ENCODE data around the gene MSI2.
"Not testable (repeated sequence)": the region's sequence is repeated elsewhere in the genome, so short reads cannot be mapped to it uniquely, and the experiment has no call there.

Gene MSI2

GRCh38 chr17:57606111-57606875, 350.0 kb downstream of the MSI2 start:
- no peak for DNase-seq (ENCODE audit: low read depth in 1 of 2, low spot score in 1 of 2)

- no peak for DNase-seq (ENCODE audit: low read depth in 1 of 2, low spot score in 1 of 2)
These were observed 351.3 kb downstream of the MSI2 start for GRCh38 chr17:57607553-57608120.

GRCh38 chr17:57608369-57609124, 352.2 kb downstream of the MSI2 start:
- DNase-seq (ENCODE audit: low read depth in 1 of 2, low spot score in 1 of 2): no peak

DNA sequence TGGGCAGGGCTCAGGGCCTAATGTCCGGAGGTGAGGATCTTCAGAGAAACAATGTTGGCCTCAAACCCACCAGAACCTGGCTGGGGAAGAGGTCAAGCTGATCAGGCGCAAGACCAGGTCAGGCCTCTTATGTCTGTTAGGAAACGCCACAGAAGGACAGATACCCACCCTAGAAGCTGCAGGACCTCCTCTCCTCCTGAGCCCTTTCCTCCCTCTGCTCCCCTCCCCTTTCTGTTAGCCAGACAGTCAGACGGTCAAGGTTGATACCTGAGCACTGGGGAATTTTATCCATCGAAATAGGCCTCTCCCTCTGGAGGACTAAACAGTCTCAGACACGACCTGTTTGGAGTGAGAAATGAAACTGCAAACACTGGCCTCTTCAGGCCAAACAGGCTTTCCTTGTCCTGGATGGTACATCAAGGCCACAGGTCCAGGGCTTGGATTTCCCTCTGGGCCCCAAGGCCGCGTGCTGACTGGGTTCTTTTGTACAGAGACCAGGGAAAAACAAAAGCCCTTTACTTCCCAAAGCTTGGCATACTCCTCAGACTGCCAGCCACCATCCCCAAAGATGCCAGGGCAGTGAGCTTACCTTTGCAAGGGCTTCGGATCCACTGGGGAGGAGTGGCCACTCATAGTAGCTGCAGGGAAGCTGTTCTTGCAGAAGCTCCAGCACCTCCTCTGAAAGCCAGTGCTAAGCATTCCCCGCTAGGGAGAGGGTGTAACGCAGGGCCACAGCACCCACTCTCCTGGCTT, 353.0 kb downstream of the MSI2 start:
- no peak for DNase-seq (ENCODE audit: low read depth in 1 of 2, low spot score in 1 of 2)

DNA sequence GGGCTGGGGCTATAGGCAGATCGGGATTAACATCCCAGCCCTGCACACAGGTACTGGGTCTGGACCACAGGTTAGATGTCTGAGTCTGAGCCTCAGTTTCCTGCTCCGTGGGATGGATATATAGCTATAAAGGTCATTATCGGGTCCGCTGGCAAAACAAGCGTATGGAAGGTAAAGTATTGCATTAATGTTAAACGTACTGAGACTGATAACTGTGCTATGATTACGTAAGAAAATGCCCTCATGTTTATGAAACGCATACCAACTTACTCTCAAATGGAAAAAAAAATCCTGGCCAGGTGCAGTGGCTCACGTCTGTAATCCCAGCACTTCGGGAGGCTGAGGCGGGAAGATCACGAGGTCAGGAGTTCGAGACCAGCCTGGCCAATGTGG, 353.6 kb downstream of the MSI2 start:
- no peak for DNase-seq (ENCODE audit: low read depth in 1 of 2, low spot score in 1 of 2)

- DNase-seq (ENCODE audit: low read depth in 1 of 2, low spot score in 1 of 2): no peak
These were observed 356.1 kb downstream of the MSI2 start for GRCh38 chr17:57612202-57613071.

GRCh38 chr17:57614742-57615141, 358.4 kb downstream of the MSI2 start:
- no peak for DNase-seq (ENCODE audit: low read depth in 1 of 2, low spot score in 1 of 2)

GRCh38 chr17:57615836-57616757, 359.8 kb downstream of the MSI2 start:
- DNase-seq (ENCODE audit: low read depth in 1 of 2, low spot score in 1 of 2): no peak

- no peak for DNase-seq (ENCODE audit: low read depth in 1 of 2, low spot score in 1 of 2)
These were observed 360.9 kb downstream of the MSI2 start for GRCh38 chr17:57617218-57617617.

DNA sequence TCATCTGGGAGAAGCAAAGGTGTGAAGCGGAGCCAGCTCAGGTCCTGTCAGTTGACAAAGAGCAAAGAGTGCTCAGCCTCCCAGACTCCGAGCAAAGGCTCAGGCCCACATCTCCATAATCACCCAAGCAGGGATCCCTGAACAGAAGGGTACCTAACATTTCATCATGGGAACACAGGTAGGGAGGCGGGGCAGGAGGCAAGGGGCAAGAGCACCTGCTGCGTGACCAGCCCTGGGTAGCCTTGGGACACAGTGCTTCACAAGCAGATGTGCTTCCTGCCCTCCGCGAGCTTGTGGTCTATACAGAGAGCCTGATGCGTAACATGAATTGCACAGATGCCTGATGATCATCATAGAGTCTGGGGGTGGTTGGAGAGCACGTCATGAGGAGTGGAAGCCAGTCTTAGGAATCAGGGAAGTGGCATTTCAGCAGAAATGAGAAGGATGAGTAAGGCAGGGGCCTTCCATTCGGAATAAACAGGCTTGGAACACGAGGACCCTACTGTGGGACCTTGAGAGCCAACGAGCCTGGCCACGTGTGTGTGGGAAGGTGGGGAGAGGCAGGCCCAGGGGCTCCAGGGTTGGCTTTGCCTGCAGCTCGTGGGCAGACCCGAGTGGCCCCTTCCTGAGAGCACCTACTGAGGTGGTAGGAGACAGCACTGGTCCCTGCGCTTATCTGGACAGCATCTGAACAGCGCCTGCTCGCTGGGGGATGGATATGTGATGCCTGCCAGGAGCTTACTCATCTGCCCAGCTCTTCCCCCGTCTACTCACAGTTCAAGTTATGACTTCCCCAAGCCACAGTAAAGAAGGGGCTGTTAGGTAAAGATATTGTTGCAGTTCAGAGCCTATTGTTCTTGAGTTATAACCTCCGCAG, 363.0 kb downstream of the MSI2 start:
- no peak for DNase-seq (ENCODE audit: low read depth in 1 of 2, low spot score in 1 of 2)

DNA sequence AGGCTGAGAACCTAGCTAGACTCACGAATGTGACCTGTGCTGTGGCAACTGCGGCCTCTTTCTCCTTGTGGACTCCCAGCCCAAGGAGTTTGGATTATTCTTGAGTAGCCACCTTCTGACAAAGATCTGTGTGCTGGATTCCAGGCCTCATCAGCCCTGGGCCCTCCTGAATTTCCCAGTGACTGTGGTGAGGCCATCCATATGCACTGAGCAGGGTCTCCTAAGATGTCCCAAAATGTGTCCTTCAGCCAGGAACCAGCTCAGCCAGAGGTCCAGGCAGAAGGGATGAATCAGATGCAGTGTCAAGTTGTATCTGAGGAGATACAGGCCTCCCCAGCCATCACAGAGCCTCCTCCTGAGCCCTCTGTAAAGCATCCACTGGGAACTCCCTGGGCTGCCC, 364.3 kb downstream of the MSI2 start:
- no peak for DNase-seq (ENCODE audit: low read depth in 1 of 2, low spot score in 1 of 2)

GRCh38 chr17:57621791-57622190, 365.5 kb downstream of the MSI2 start:
- DNase-seq (ENCODE audit: low read depth in 1 of 2, low spot score in 1 of 2): not testable (repeated sequence)

DNA sequence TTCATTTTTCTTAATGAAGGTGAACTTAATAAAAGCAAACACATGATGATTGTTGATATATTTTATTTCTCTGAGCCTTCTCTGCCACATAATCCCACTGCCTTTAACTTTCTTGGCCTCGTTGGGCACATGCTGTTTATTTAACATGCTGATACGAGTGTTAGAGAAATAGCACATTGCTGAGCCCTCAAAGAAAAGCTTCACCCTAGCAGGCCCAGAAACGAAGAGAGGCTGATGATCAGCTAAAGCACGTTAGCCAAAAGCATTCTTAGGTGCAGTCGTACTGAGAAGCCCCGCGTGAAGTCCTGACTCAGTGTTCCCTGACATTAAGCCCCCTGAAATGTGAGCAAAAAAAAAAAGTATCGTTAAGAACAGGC, 366.0 kb downstream of the MSI2 start:
- no peak for DNase-seq (ENCODE audit: low read depth in 1 of 2, low spot score in 1 of 2)

DNA sequence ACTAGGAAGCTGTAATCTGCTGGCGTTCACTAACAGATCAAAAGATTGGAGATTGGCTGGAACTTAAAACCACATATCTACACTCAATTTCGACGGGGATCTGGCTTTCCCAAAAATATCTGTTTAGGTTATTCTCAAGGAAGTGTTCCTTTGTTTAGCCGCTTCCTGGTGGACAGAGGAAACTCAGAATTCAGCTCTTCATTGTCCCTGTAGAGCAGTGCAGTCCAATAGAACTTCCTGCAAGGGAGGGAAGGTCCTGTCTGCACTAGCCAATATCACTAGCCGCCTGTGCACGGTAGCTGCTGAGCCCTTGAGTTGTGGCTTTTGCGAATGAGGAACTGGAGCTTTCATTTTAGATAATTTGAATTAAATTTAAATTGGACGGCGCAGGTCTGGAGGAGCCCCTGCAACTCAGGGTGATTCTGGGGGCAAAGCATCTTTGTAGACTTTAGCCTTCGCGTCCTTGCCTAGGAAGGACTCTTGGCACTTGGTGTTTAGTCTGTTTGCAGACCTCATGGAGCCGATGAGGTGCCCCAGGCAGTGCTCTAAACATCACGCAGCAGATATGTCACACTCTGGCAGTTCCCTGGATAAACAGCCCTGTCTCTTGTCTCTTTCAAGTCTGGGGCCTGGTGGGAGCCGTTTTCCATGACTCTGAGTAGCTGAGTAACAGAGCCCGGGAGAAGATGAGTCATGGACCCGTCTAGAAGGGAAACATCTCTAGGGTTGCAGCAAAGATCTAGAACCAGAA, 366.5 kb downstream of the MSI2 start:
- DNase-seq (ENCODE audit: low read depth in 1 of 2, low spot score in 1 of 2): no peak

DNA sequence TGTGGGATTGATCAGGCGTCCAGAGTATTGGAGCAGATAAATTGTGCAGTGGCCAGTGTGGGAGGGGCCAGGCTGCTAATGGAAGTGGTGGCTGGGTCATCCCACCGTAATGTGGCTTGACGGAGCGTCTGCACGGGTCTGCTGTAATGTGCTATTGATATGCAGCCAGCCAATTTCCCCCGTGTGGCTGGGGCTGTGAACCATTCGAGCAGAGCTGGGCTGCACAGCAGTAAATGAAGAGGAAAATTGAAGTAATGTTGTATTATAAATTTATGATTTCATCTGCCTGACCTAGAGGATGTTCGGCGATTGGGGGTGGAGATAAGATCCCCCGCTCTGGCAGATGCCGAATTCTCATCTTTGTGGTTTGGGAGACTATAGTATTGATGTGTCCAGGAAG, 367.3 kb downstream of the MSI2 start:
- DNase-seq (ENCODE audit: low read depth in 1 of 2, low spot score in 1 of 2): no peak

GRCh38 chr17:57624386-57624785, 368.1 kb downstream of the MSI2 start:
- DNase-seq (ENCODE audit: low read depth in 1 of 2, low spot score in 1 of 2): no peak

GRCh38 chr17:57625511-57625910, 369.2 kb downstream of the MSI2 start:
- DNase-seq (ENCODE audit: low read depth in 1 of 2, low spot score in 1 of 2): no peak

- DNase-seq (ENCODE audit: low read depth in 1 of 2, low spot score in 1 of 2): no peak
These were observed 369.6 kb downstream of the MSI2 start for GRCh38 chr17:57625957-57626356.

Data from activated CD4-positive, alpha-beta T cell treated with anti-CD3 and anti-CD28 coated beads, Interleukin-2, amount 50 U/mL, for 24 hours (primary cell).